Stimulated activated CD8-positive, alpha-beta memory T cell treated with anti-CD3 and anti-CD28 coated beads, Interleukin-7, amount 100 ng/mL, for 48 hours (primary cell): ENCODE data around the gene NKX3-2.
A peak's percentile ranks its signal among the peaks of the same experiment; 100 is the strongest.

ENCODE experiments used
- DNase-seq, 2 donors: peaks; one replicate each; pipeline ENCODE4 v3.0.0-alpha.2; 2020; ENCODE audit warnings: low read depth in 1 of 2; ENCODE audit errors: extremely low read depth in 1 of 2

NKX3-2 gene

DNA sequence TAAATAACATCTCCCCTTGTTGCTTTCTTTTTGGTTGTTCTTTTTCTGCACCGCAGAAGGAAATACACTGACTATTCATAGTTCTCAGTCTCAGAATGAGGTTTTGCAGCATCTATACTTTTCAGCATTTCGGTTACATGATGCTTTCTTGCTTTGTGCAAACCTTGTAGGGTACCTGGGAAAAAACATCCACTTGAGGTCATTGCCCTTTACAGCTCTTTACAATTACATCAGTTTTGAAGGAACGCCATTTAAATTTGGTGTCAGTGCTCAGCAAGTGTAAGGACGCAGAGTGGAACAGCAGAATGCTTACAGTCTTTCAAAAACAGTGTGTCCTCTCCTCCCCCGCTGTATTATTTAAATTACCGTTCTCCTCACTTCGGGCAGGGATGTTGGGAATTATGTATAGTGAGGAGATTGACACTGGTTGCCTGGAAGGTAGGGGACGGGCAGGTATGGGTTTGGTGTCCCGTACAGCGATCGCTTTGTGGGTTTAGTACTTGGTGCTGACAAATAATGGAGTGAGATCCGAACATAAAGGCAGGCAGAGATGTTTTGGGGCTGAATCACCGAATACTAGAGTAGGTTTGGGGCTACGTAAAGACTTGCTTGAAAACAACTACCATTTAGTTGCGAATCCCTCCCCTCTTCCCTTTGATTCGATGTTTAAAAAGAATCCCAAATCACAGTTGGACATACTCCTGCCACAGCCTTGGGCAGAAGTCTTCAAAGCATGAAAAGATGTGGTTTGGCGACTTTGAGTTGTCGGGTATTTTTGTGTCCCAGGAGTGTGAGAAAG, 2.0 kb upstream of the NKX3-2 start:
- DNase-seq: no peak

DNA sequence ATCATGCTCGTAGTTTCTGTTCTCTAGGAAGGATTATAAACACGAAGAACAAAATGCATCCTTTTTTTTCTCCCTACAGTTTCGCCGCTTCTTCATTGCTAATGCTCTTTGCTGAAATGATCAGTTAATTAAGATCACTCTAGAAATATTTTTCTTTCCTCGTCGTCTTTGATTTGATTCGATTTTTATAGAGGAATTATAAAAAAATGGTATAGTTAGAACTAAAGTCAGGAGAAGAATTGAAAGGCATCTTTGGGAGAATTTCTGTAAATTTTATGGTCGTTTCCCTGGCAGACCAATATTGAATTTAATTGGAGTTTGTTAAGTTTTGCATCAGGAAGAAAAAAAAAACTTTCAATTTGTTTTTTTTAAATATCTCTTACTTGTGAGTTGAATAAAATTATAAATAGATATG, 1.1 kb upstream of the NKX3-2 start:
- DNase-seq: no peak

DNA sequence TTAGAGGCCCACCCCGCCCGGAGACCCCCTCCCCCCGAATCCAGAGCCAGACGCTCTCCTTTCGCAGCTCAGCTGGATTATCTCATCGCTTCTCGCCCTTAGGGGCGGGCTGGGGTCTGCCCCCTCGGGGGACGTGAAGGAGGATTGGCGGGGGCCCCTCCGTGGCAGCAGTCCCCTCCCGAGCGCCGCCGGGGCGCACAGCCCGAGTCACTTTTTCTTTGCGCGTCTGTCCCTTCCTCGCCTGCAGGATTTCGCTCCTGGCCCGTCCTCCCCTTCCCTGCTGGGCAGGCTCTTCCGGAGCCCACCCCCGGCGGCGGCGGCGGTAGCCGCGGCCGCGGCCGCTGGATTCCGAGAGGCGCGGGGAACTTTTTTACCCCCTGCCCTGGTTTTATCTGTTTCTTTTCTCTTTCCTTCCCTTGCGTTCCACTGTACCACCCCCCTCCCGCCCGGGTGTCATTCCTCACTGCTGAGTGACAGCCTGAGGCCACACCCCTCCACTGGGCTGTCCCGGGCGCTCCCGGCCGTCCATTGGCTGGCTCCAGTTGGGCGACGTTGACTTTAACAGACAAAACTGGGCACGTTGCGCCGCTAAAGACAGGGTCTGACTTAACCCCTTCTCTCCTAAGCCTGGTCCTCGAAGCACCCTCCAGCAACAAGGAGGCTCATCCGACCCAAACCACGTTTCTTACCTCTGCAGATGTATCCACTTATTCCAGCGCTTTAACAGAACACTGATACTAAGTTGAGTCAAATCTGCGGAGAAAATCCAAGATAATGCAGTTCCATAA, 492 bp upstream of the NKX3-2 start:
- peak in 1 of 2 donors; percentile 51 for DNase-seq

DNA sequence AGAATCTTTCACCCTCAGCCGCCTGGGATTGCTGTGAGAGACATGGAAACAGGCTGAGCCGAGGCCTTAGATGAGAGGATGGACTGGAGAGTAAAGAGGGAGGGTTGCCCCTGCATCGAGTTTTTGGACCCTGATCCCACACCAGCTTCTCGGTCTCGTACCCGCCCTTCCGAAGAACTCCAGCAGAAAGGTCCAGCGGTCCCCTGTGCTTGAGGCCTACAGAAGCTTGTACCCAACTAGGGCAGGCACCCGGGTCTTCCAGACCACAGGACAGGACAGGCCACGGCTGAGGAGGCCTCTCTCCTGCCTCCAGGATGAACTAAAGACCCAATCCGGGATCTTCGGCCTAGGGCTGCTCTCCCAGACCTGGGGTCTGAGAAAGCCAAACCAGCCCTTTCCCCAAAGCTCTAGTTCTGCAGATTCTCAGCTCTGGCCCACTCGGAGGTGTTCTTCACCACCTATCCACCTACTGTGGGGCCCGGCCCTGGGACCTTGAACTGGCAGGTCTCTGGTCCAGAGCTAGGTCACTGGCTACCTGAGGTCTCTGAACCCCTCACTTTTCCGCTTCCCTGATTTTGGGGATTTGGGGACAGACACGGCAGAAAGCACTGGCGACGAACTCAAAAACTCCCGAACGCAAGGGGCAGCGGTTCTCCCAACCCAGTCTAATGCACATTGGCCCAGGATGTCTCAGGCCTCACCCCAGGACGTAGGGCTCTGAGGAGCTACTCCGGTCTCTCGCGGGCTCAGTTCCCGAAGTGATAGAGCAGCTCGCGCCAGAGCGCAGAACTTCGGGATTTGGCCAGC, 1.1 kb downstream of the NKX3-2 start:
- no peak for DNase-seq

DNA sequence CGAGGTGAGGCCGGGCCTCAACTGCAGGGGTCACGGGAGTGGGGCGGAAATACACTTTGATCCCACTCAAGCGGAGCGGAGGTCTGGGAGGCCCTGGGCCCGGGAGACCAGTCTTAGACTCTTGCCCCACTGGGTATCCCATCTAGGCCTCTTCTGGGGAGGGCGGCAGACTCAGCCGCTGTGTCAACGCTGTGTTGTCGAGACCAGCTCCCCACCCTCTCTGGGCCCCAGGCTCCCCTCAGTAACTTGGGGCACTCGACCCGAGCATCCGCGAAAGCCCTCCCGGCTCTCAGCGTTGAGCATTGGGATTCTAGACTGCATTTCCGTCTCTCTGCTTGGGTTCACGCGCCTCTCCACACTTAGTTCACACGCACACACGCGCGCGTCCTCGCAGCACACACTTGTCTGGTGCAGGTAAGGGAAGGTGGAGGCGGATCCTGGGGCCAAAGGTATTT, 1.7 kb downstream of the NKX3-2 start:
- no peak for DNase-seq

DNA sequence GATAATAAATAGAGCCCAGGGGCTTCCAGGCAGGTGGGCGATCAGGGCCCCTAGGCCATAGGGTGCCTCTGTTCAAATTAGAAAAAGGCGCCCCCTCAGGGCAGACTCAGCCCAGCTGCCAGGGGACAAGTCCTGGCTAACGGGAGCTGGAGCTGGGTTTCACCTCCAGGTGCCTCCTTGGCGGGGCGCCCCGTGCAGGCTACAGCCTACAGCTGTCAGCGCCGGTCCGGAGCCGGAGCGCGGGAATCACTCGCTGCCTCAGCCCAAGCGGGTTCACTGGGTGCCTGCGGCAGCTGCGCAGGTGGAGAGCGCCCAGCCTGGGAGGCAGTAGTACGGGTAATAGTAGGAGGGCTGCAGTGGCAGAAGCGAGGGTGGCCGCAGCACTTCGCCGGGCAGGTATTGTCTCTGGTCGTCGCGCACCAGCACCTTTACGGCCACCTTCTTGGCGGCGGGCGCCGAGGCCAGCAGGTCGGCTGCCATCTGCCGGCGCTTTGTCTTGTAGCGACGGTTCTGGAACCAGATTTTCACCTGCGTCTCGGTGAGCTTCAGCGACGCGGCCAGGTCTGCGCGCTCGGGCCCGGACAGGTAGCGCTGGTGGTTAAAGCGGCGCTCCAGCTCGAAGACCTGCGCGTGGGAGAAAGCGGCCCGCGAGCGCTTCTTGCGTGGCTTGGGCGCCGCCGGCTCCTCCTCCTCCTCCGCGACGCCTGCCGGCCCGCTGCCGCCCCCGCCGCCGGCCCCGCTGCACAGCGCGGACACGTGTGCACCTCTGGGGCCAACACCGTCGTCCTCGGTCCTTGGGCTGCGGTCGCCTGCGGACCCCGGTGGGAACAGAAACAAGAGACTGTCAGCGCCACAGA, 2.4 kb downstream of the NKX3-2 start:
- no peak for DNase-seq

DNA sequence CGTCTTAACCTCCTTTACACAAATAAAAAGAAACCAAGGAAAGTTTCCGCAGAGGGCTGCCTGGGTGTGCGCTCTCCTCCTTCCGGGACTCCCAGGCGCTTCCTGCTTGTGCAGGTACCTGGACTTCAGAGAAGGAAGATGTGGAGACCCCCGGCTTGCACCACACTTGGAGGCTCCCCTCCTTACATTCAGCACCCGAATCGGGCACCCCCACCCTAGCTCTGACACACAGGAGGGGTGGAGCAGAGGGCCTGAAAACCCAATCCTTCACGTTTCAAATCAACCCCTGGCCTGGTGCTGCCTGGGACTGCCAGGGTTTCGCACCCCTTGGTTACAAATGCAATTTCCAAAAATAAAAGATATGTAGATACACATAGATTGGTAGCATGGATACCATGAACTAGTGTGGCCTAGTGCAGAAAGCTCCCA, 3.1 kb downstream of the NKX3-2 start:
- DNase-seq: no peak

DNA sequence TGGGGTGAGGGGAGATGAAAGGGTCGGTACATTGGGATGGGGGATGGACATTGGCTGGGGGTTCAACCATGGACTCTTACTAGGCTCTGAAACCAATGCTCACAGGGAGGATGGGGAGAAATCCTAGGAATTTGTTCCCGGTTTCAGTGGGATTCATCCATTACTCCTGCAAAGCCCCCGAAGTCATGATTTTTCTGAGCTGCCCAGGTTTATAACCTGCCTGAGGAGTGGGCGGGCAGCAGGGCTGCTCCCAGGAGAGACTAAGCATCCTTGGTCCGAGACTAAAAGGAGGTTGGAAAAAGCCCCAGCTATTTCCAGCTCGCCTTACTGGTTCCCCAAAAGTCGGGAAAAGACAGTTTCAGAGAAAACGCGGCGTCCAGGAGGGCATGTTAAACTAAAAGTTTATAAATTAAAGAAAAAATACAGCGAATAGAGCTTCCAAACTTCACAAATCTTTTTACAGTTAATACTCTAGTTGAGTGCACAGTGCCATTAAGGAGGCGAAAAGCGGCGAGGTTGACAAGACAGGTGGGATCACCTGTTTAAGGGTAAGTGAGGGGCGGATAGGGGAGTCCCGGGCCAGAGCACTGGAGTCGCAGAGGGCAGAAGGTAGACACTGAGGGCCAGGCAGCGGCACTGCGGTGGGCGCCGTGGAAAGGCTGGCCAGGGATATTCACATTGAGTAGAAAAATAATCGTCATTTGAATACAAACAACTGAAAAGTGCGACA, 3.7 kb downstream of the NKX3-2 start:
- DNase-seq: no peak

DNA sequence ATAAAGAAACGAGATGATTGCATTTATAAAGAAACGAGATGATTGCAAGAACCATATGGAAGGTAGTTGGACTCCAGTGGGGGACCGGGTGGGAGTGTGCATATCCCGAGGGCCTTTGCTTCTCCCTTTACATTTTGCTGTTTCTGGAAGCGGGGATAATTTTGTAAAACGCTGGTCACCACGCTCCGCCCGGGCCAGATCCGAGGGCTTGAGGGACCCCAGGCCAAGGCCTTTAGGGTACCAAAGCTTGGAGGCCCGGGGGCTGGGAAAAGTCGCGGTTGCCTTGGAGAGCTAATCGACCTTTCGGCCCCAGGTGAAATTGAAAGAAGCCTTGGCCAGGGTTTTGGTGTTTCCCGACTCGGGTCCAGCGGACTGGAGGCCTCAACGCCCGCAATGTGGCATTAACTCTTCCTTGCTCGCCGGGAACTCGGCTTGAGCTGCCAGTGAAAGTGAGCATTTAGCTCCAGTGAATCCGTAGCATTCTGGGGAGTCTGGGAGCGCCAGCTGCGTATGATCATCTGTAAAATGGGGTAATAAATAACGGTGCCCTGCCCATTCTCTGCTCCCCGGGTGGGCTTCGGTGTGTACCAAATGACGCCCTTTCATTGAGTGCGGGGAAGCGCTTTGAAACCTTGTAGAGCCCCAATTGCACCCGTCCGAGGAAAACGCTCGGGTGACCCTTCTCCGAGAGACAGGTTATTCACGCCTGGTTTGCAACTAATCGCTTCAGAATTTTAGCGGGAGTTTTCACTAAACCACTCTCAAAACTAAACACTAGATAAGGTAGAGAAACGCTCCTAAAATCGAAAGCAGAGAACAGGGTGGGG, 4.5 kb downstream of the NKX3-2 start:
- DNase-seq: no peak

DNA sequence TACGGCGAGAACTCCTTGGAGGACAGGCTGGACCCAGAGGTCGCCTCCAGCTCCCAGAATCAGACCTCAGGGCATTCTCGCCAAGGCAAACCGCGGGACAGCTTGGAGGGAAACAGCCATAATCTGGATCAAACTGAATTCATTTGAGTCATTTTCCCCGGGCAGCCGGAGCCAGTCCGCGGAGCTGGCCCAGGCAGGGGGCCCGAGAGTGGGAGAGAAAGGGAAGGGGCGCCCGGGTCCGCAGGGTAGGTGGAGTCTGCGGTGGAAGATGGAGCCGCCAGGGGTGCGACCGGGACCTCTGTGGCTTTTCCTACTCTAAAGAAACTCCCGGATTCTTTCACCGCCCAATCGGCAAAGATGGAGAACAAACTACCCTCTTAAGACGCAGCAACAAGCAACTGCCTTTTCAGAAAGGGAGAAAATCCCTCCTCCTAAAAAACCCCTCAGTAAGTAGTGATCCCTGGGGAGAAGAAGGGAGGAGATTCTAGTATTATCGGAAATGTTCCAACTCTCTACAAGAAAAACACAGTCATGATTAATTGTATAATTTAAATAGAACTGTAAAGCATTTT, 5.2 kb downstream of the NKX3-2 start:
- no peak for DNase-seq

DNA sequence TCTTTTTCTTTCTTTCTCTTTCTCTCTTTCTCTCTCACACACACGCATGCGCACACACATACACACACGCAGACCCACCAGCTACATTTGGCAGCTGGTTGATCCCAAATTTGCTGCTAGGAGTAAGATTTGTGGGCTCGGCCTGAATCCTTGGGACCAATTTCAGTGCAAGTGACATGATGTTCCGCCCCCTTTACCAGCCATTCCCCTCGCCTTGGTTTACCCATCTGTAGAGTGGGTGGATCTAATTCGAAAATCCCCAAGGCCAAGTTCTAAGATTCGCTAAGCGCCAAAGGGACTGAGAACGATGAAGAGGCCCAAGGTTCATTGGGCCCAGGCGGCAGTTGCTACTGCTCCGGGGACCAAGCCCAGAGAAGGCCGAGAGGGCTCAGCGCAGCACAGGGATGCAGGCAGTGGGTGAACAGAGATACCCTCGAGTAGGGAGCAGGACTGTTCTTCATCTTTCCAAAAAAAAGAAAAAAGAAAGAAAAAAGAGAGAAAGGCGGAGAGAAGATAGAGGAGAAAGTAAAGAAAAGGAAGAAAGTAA, 5.8 kb downstream of the NKX3-2 start:
- DNase-seq: no peak

DNA sequence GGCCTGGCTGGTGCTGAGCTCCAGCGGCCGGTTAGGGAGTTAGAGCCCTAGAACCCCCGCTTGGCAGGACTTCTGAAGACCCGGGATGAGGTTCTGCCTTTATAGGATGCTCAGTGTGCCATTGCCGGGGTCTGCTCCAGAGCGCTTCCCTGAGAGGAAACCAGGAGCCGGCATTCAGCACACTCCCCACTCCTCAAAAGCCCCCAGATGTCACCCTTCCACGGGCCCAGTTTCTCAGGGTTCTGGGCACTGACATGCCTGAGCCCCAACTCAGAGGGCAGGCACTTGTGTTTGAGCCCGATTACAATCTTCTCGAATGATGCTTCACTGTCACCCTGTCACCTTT, 6.5 kb downstream of the NKX3-2 start:
- no peak for DNase-seq

DNA sequence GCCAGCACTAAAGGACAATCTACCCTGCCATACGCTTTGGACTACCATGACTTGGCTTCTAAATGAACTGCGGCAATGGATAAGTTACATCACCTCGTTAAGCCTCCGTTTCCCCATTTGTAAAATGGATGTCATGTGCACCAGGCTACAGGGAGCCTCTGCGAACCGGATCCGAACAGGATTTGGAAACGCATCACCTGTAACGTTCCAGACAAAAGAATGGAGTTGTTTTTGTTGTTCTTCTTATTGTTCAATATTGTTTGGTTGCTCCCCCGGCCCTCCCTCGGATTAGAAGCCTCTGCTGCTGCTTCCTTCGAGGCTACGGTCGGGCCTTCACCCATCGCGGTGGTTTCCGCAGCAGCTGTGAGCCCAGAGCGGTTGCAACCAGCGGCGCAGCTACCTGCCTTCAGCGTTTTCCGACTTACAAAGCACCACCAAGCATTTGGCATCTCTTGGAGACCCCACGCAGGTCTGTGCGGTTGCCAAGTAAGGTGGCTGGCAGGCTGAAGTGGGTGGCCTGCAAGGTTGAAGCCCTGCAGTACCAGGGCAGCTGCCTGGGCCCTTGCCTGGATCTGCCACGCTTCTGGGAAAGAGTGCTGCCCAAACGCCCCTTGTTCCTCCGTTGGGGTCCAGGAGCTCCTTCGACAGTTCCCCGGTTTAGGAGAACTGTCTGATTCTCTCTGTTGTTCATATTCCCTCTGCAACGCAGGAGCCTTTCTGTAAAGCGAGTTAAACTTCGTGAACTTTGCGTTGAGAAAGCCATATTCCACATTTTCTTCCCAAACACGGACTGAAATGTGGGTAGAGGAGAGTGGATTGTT, 7.1 kb downstream of the NKX3-2 start:
- no peak for DNase-seq

DNA sequence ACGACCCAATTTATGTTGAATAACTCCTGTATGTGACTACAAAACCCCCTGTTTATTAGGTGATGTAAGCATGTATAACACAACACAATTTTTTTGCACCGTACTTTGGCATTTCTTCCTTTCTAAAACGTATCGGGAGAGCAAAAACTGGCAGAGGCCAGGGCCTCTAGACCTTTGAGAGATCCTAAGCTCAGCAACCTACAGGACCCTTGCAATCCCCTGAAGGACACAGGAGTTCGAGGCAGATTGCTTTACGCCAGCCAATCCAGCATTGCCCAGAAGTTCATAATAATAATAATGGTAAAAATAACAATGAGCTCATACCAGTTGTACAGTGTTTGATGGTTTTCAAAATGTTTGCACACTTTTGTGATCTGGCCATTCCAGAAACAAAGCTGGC, 7.7 kb downstream of the NKX3-2 start:
- no peak for DNase-seq

DNA sequence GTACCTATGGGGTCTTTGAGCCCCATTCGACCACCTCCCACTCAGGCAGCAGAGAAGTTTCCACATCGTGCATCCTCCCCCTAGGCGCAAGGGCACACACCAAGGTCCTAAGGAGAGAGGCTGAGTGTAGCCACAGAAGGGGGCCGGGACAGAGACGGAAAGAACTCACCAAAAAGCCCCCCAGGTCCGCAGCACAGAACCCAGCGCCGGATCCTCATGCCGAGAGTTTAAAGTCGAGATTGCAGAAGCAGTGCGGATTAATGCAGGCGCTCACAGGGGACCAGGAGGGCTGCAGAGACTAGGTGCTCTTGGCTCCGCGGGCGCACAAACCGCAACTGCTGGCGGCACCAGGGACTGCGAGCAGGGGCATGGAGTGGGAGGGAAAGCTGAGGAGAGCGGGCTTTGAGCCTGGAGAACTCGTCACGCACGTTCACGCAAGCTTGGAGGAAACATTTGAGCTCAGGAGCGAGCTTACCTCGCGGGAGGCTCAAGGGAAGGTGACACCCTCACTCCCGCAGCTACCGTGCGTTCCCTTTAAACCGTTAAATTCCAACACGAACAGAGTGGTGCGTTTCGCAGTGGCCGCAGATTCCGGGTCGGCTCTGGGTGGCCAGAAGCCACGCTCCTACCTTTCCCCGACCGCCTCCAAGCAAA, 8.5 kb downstream of the NKX3-2 start:
- DNase-seq: no peak

DNA sequence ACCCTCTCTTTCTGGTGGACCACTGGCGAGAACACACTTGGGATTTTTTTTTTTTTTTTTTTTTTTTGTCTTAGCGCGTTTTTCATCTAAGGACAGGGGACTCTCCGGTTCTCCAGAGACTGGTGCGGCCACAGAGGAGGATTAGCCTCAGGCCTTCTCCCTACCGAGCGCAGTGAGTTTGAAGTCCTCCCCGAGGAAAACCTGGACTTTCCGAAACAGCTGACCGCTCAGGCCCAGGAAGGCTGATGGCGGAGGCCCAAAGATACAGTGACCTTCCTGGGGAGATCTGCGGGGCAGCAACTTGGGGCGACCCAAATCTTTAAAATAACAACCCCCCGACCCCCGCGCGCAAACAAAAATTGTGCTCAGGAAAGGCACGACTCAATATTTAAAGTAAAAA, 9.2 kb downstream of the NKX3-2 start:
- no peak for DNase-seq
